ENCODE results near the gene NR3C2. TPM values are rescaled to one million over a fixed set of nuclear protein-coding genes. Genes with fewer than 3 reads are reported as not detected.

NR3C2 gene
- total RNA-seq, 1 experiment from 2014 or later: 0.16 TPM

GRCh38 chr4:148081267-148081666 is 360.9 kb downstream of the NR3C2 start:
- intact Hi-C loops (cut with micrococcal nuclease; ENCODE audit: unreplicated experiment): no loop called here
- Mint-ChIP-seq H3K9me3 (ENCODE audit: unreplicated experiment) (peaks cover 28% of the 10 kb centered on the region), H3K4me3 (ENCODE audit: unreplicated experiment) (no peak overlapping the region), H3K27me3 (ENCODE audit: insufficient read depth, unreplicated experiment) (no peaks in the 10 kb centered on the region), H3K4me1 (ENCODE audit: low read depth, unreplicated experiment) (no peaks in the 10 kb centered on the region), H3K36me3 (ENCODE audit: insufficient read depth, unreplicated experiment) (peaks cover 6% of the 10 kb centered on the region), H3K27ac (ENCODE audit: unreplicated experiment) (peak overlapping the region; percentile 56)
- Histone ChIP-seq H3K36me3 (ENCODE audit: control insufficient read depth, insufficient read depth, low read length) (no peaks in the 10 kb centered on the region), H3K9me3 (no peaks in the 10 kb centered on the region), H3K4me3 (ENCODE audit: low read depth, low read length) (no peak overlapping the region), H3K27me3 (replicated peaks; ENCODE audit: control insufficient read depth, insufficient read depth, low read length) (no peaks in the 10 kb centered on the region), H3K4me1 (no peaks in the 10 kb centered on the region)
- BruUV-seq (replicated peaks): no TSS peak
- POLR2A ChIA-PET: no interaction called here
- CTCF ChIA-PET: no interaction called here
- TF ChIP-seq CTCF (IDR thresholded peaks at IDR 0.05; ENCODE audit: insufficient read depth in 1 of 2, low read depth in 1 of 2, low read length in 1 of 2, severe bottlenecking in 1 of 2, unreplicated experiment in 1 of 2): no peak
- no peak for DNase-seq

- Histone ChIP-seq H3K27me3 (replicated peaks; ENCODE audit: control insufficient read depth, insufficient read depth, low read length) (no peaks in the 10 kb centered on the region), H3K4me3 (ENCODE audit: low read depth, low read length) (no peak overlapping the region), H3K4me1 (no peaks in the 10 kb centered on the region), H3K36me3 (ENCODE audit: control insufficient read depth, insufficient read depth, low read length) (no peaks in the 10 kb centered on the region), H3K9me3 (no peaks in the 10 kb centered on the region)
- Mint-ChIP-seq H3K36me3 (ENCODE audit: insufficient read depth, unreplicated experiment) (peaks cover 11% of the 10 kb centered on the region), H3K4me3 (ENCODE audit: unreplicated experiment) (no peak overlapping the region), H3K9me3 (ENCODE audit: unreplicated experiment) (peaks cover 27% of the 10 kb centered on the region), H3K27ac (ENCODE audit: unreplicated experiment) (no peak overlapping the region), H3K4me1 (ENCODE audit: low read depth, unreplicated experiment) (no peaks in the 10 kb centered on the region), H3K27me3 (ENCODE audit: insufficient read depth, unreplicated experiment) (no peaks in the 10 kb centered on the region)
- ChIA-PET POLR2A (no interaction called here), CTCF (no interaction called here)
- no peak for DNase-seq
- no peak for TF ChIP-seq CTCF (IDR thresholded peaks at IDR 0.05; ENCODE audit: insufficient read depth in 1 of 2, low read depth in 1 of 2, low read length in 1 of 2, severe bottlenecking in 1 of 2, unreplicated experiment in 1 of 2)
- no TSS peak for BruUV-seq (replicated peaks)
- intact Hi-C loops (cut with micrococcal nuclease; ENCODE audit: unreplicated experiment): no loop called here
Observed at GRCh38 chr4:148079961-148080360, 362.3 kb downstream of the NR3C2 start.

GRCh38 chr4:148078061-148078460 is 364.2 kb downstream of the NR3C2 start:
- H3K27ac Mint-ChIP-seq (ENCODE audit: unreplicated experiment): no peak overlapping the region
- POLR2A ChIA-PET: no interaction called here
- Histone ChIP-seq H3K9me3 (no peaks in the 10 kb centered on the region), H3K36me3 (ENCODE audit: control insufficient read depth, insufficient read depth, low read length) (no peaks in the 10 kb centered on the region), H3K4me1 (no peaks in the 10 kb centered on the region), H3K4me3 (ENCODE audit: low read depth, low read length) (no peak overlapping the region), H3K27me3 (replicated peaks; ENCODE audit: control insufficient read depth, insufficient read depth, low read length) (no peaks in the 10 kb centered on the region)
- intact Hi-C loops (cut with micrococcal nuclease; ENCODE audit: unreplicated experiment): no loop called here
- no peak for TF ChIP-seq CTCF (IDR thresholded peaks at IDR 0.05; ENCODE audit: insufficient read depth in 1 of 2, low read depth in 1 of 2, low read length in 1 of 2, severe bottlenecking in 1 of 2, unreplicated experiment in 1 of 2)
- no TSS peak for BruUV-seq (replicated peaks)
- CTCF ChIA-PET: no interaction called here
- H3K4me3 Mint-ChIP-seq (ENCODE audit: unreplicated experiment): no peak overlapping the region
- no peaks in the 10 kb centered on the region for H3K4me1 Mint-ChIP-seq (ENCODE audit: low read depth, unreplicated experiment)
- H3K9me3 Mint-ChIP-seq (ENCODE audit: unreplicated experiment): peaks cover 11% of the 10 kb centered on the region
- no peaks in the 10 kb centered on the region for H3K27me3 Mint-ChIP-seq (ENCODE audit: insufficient read depth, unreplicated experiment)
- H3K36me3 Mint-ChIP-seq (ENCODE audit: insufficient read depth, unreplicated experiment): peaks cover 18% of the 10 kb centered on the region
- DNase-seq: no peak
